D721Med (cell line): ENCODE data around the gene SPATS2.
A peak's percentile ranks its signal among the peaks of the same experiment; 100 is the strongest.

Source experiments
- DNase-seq: peaks from one replicate; pipeline ENCODE4 v3.0.0; 2011; ENCODE audit warnings: low spot score; ENCODE audit not compliant: insufficient read length
- FAIRE-seq: peaks from 2 replicates; lab custom pipeline; 2011; peaks lifted over from hg19 to GRCh38; lab: Jason Lieb, UNC
- TF ChIP-seq, protein P1 (sequence below): IDR thresholded peaks from 2 replicates; pipeline ENCODE4 v1.5.1; 2012; ENCODE audit warnings: mild to moderate bottlenecking, control low read depth; ENCODE audit not compliant: insufficient read depth; ENCODE audit errors: missing control alignments

Gene SPATS2

DNA sequence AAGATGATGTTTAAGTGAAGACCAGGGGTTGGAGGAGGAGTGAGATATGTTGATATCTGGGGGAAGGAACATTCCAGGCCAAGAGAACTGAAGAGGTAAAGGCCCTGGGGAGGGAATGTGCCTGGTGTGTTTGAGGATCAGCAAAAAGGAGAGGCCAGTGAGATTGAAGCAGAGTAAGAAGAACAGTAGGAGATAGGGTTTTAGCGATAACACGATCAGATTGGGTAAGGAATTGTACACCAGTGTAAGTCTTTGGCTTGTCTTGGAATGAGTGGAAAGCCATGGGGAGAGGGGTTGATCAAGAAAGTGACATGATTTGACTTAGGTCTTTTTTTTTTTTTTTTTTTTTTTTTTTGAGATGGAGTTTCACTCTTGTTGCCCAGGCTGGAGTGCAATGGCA, 39.4 kb upstream of the SPATS2 start:
- FAIRE-seq = no peak
- TF ChIP-seq, protein P1, sequence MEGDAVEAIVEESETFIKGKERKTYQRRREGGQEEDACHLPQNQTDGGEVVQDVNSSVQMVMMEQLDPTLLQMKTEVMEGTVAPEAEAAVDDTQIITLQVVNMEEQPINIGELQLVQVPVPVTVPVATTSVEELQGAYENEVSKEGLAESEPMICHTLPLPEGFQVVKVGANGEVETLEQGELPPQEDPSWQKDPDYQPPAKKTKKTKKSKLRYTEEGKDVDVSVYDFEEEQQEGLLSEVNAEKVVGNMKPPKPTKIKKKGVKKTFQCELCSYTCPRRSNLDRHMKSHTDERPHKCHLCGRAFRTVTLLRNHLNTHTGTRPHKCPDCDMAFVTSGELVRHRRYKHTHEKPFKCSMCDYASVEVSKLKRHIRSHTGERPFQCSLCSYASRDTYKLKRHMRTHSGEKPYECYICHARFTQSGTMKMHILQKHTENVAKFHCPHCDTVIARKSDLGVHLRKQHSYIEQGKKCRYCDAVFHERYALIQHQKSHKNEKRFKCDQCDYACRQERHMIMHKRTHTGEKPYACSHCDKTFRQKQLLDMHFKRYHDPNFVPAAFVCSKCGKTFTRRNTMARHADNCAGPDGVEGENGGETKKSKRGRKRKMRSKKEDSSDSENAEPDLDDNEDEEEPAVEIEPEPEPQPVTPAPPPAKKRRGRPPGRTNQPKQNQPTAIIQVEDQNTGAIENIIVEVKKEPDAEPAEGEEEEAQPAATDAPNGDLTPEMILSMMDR = no peak
- DNase-seq = no peak

DNA sequence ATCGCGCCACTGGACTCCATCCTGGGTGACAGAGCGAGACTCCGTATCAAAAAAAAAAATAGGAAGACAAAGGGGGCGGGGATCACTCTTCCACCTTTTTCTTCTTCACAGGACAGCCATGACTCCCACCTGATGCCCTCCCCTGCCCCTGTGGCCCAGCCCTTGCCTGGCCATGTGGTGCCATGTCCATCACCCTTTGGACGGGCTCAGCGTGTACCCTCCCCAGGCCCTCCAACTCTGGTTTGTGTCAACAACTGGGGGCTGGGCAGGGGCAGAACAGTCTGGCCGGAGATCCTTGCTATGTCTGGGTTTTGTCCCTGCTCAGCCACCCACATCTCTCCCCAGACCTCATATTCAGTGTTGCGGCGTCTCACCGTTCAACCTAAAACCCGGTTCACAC, 38.4 kb upstream of the SPATS2 start:
- no peak for DNase-seq
- TF ChIP-seq, protein P1 = no peak
- no peak for FAIRE-seq

DNA sequence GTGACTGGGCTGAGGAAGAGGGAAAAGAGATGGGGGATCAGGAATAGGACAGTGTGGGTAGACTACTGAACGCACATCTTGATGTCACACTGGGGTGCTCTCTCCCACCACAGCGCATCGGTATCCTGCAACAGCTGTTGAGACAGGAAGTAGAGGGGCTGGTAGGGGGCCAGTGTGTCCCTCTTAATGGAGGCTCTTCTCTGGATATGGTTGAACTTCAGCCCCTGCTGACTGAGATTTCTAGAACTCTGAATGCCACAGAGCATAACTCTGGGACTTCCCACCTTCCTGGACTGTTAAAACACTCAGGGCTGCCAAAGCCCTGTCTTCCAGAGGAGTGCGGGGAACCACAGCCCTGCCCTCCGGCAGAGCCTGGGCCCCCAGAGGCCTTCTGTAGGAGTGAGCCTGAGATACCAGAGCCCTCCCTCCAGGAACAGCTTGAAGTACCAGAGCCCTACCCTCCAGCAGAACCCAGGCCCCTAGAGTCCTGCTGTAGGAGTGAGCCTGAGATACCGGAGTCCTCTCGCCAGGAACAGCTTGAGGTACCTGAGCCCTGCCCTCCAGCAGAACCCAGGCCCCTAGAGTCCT, 37.1 kb upstream of the SPATS2 start:
- FAIRE-seq (no peak), DNase-seq (no peak)

DNA sequence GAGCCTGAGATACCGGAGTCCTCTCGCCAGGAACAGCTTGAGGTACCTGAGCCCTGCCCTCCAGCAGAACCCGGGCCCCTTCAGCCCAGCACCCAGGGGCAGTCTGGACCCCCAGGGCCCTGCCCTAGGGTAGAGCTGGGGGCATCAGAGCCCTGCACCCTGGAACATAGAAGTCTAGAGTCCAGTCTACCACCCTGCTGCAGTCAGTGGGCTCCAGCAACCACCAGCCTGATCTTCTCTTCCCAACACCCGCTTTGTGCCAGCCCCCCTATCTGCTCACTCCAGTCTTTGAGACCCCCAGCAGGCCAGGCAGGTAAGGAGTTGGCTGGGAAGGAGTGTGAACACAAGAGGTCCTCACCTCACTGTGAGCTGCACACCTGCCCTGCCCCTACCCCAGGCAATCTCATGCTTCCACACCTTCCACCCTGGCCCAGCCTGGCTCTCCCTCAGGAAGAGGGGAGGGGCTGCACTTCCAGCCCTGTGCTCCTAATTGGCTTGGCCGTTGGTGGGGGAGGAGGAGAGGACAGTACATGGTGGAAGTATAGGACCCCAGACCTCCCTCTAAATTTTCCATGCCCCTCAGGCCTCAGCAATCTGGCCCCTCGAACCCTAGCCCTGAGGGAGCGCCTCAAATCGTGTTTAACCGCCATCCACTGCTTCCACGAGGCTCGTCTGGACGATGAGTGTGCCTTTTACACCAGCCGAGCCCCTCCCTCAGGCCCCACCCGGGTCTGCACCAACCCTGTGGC, 36.5 kb upstream of the SPATS2 start:
- TF ChIP-seq, protein P1 = no peak
- DNase-seq (peak; percentile 1), FAIRE-seq (no peak)

More for the DNA sequence above, 37.1 kb upstream of the SPATS2 start:
- TF ChIP-seq, protein P1 = no peak

DNA sequence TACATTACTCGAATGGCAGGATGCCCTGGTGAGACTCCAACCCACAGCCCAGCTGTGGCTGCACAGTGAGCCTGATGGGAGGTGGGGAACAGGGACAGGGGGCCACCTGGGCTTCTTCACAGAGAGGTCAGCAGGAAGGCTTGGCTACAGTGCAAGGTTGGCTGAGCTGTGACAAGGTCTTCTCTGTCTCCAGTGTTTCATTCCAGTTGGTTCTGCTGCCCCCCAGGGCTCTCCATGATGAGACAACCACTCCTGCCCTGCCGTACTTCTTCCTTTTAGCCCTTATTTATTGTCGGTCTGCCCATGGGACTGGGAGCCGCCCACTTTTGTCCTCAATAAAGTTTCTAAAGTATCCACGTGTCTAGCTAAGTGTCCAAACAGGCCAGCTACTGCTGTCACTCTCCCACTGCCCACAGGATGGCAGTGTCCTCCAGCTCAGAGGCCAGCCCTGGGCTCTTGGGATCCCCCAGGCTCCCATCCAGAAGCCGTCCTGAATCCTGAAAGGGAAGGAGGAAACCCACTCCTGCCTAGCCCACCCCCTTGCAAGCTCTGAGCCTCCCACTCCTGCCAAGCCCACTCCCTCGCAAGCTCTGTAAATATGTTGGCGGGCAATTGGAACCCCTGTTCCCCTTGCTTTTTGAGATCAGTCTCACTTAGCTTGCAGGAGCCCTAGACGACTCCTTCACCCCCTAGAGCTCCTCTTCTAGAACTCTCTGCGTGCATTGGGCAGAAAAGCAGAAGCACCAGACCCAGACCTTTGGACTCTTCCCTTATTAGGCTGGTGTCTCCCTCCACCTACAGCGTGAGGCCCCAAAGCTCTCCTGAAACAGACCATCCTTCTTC, 35.7 kb upstream of the SPATS2 start:
- DNase-seq (peak; percentile 78), FAIRE-seq (no peak)
- TF ChIP-seq, protein P1 = peak; percentile 68

DNA sequence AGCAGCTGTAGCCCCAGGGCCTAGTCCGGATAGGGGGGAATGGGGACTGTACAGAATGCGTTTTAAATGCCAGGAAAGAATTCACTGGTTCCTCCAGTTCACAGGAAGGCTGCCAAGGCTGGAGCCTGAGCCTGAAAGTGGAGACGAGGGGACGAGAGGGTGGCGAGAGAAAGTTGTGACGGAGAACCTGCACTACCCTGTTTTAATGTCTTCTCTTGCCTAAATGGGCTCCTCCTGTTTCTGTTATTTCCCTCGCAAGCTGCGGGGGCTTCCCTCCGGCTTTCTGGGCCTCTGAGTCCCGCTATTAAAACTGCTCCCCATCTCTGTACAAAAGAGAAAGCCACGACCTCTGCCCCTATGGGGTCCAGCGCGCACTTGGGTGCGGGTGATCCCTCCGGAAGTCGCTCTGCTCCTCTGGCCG, 34.8 kb upstream of the SPATS2 start:
- FAIRE-seq (no peak), DNase-seq (peak; percentile 13)
- TF ChIP-seq, protein P1 = no peak
